Stomach (tissue), 4 donors: ENCODE measurements around the gene MXD4.
"Not testable (repeated sequence)": the region's sequence is repeated elsewhere in the genome, so short reads cannot be mapped to it uniquely, and the experiment has no call there.

Experiments used
- CTCF ChIP-seq, 7 experiments: fragments of 450-650 bp in 4 of 7; fragments of 200-600 bp in 3 of 7; sonication (generic) in 3 of 7; IDR thresholded peaks; one replicate each; pipeline ENCODE4 v1.5.1; 2016 to 2019; ENCODE audit warnings: antibody characterized with exemption in 7 of 7, control low read depth in 2 of 7, mild to moderate bottlenecking in 1 of 7
- EP300 ChIP-seq: sonication (generic); formaldehyde crosslinking; IDR thresholded peaks from one replicate; pipeline ENCODE4 v1.6.1; 2017; ENCODE audit warnings: antibody characterized with exemption
- POLR2AphosphoS5 ChIP-seq, 3 donors: sonication (generic); formaldehyde crosslinking; IDR thresholded peaks; one replicate each; pipeline ENCODE4 v1.6.1; 2016; ENCODE audit warnings: antibody characterized with exemption in 3 of 3

- TF ChIP-seq CTCF (IDR thresholded peaks at IDR 0.05); POLR2AphosphoS5 (IDR thresholded peaks at IDR 0.05); EP300: not testable (repeated sequence)
Measured at GRCh38 chr4:2275044-2275397, 13.1 kb upstream of the MXD4 start.
